Epithelial cell of esophagus (primary cell): ENCODE measurements around the gene POLR2A.
"Not testable (repeated sequence)": the region's sequence is repeated elsewhere in the genome, so short reads cannot be mapped to it uniquely, and the experiment has no call there.

Experiments
- DNase-seq: peaks from one replicate; pipeline ENCODE4 v3.0.0; 2010; ENCODE audit warnings: low read depth
- H3K4me3 ChIP-seq: 2 replicates; pipeline ENCODE4 v1.5.1; 2011; ENCODE audit warnings: mild to moderate bottlenecking, low read length, control low read depth
- CTCF ChIP-seq: IDR thresholded peaks from 2 replicates; pipeline ENCODE4 v1.5.1; 2011; ENCODE audit warnings: low read depth, mild to moderate bottlenecking, low read length, control low read depth, inconsistent platforms; ENCODE audit not compliant: insufficient read depth; ENCODE audit errors: missing control alignments

The POLR2A gene

GRCh38 chr17:7477392-7478275 is 6.5 kb upstream of the POLR2A start:
- TF ChIP-seq CTCF, result no peak
- DNase-seq, result peak; percentile 76
- peak overlapping the region; percentile 94 for H3K4me3 ChIP-seq

- peak; percentile 27 for DNase-seq
- TF ChIP-seq CTCF, result no peak
- peak overlapping the region; percentile 94 for H3K4me3 ChIP-seq
Observed at GRCh38 chr17:7478276-7479212, 5.6 kb upstream of the POLR2A start.

GRCh38 chr17:7479213-7480088 is 4.7 kb upstream of the POLR2A start, which contains the start of gene ZBTB4:
TSS of gene ZBTB4 (minus strand) at chr17:7479631. CDS start at chr17:7466801, 12,830 bp downstream.
- peak within 1 kb of the TSS; percentile 94 for H3K4me3 ChIP-seq
- TF ChIP-seq CTCF, result no peak
- DNase-seq, result peak; percentile 43

GRCh38 chr17:7480089-7480384 is 4.1 kb upstream of the POLR2A start:
- no peak for DNase-seq
- TF ChIP-seq CTCF, result no peak

GRCh38 chr17:7481275-7481674 is 2.9 kb upstream of the POLR2A start, which contains the start of gene SLC35G6:
TSS of gene SLC35G6 (plus strand) at chr17:7481446. CDS start at chr17:7481517, 71 bp downstream.
- not testable (repeated sequence) for DNase-seq, H3K4me3 ChIP-seq

More at GRCh38 chr17:7480089-7480384, 4.1 kb upstream of the POLR2A start:
- H3K4me3 ChIP-seq, result peak overlapping the region; percentile 55

GRCh38 chr17:7481842-7482741 is 2.1 kb upstream of the POLR2A start:
- DNase-seq, H3K4me3 ChIP-seq: not testable (repeated sequence)

GRCh38 chr17:7482742-7483088 is 1.5 kb upstream of the POLR2A start:
- DNase-seq, result not testable (repeated sequence)
- peak overlapping the region; percentile 92 for H3K4me3 ChIP-seq
